Astrocyte (in vitro differentiated cells and primary cell): ENCODE results near the gene ADAMTS8.

Experiments used
- EZH2 ChIP-seq: IDR thresholded peaks from 2 replicates; pipeline ENCODE4 v1.6.1; 2012; ENCODE audit warnings: mild to moderate bottlenecking, low read length, inconsistent platforms; ENCODE audit not compliant: insufficient read depth
- TF ChIP-seq, protein P1 (sequence below): IDR thresholded peaks from 2 replicates; pipeline ENCODE4 v1.5.1; 2011; ENCODE audit warnings: low read depth, mild to moderate bottlenecking, inconsistent platforms, low read length, moderate library complexity; ENCODE audit not compliant: insufficient read depth

- TF ChIP-seq, protein P1, sequence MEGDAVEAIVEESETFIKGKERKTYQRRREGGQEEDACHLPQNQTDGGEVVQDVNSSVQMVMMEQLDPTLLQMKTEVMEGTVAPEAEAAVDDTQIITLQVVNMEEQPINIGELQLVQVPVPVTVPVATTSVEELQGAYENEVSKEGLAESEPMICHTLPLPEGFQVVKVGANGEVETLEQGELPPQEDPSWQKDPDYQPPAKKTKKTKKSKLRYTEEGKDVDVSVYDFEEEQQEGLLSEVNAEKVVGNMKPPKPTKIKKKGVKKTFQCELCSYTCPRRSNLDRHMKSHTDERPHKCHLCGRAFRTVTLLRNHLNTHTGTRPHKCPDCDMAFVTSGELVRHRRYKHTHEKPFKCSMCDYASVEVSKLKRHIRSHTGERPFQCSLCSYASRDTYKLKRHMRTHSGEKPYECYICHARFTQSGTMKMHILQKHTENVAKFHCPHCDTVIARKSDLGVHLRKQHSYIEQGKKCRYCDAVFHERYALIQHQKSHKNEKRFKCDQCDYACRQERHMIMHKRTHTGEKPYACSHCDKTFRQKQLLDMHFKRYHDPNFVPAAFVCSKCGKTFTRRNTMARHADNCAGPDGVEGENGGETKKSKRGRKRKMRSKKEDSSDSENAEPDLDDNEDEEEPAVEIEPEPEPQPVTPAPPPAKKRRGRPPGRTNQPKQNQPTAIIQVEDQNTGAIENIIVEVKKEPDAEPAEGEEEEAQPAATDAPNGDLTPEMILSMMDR, result no peak
- no peak for TF ChIP-seq EZH2
Observed at GRCh38 chr11:130455483-130456127, 27.2 kb upstream of the ADAMTS8 start.
